Stimulated activated CD4-positive, alpha-beta T cell treated with anti-CD3 and anti-CD28 coated beads, Interleukin-1b, Interleukin-23, amount 100 ng/mL, for 24 hours (primary cell): ENCODE results near the gene HIGD1A.

Experiments
- DNase-seq, 4 experiments: peaks; one replicate each; pipeline ENCODE4 v3.0.0-alpha.2; 2020; ENCODE audit warnings: low read depth in 4 of 4, low spot score in 1 of 4

HIGD1A gene

DNA sequence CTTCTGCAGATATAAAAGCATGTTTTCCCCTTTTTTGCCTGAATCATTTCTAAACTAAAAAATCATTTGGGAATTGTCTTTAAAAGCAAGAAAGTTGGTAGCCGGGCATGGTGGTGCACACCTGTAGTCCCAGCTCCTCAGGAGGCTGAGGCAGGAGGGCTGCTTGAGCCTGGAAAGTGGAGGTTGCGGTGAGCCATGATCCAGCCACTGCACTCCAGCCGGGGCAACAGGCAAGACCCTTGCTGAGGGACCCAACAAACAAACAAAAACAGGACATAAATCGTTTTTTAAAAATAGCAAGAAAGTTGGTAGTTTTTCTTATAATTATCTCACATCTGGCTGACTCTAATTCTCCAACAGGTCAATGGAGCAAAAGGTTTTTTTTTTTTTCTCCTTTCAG lies 2.5 kb downstream of the HIGD1A start:
- no peak for DNase-seq

DNA sequence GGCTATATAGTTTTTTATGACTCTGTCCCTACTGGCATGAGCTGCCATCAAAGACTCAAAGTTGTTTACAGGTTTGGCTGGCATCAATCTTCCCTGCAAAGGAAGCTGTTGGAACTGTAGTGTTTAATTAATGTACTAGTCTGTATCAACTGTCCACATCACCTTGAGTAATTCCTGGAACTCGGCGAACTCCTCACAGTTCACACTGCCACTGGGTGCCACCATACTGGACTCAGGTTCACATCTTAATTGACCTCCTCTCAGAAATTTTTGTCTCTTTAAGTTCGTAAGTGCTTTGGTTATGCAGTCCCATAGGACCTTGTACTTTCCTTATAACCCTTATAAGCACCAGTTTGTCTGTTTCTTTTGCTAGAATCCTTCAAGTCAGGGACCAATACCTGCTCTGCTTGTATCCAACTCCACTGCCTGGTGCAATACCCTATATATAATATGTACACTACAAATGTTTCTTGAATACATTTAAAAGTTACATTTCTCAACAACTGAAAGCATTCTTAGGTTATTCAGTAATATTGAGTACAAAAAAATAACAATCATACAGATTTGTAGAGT lies 3.2 kb downstream of the HIGD1A start:
- DNase-seq: no peak

DNA sequence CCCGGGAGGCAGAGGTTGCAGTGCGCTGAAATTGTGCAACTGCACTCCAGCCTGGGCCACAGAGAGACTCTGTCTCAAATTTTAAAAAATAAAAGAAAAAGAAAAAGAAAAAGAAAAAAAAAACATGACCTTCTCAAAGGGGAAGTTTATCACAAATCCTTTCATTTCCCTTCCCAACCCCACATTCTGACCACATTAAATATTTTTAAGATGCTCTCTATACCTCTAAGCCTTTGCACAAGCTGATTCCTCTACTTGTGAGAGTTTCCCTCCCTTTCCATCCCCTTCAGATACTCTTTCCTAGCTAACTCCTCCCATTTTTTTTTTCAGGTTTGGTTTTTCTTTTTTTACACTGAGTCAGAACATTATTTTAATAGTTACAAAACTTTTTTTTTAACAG lies 4.0 kb downstream of the HIGD1A start:
- DNase-seq: no peak

DNA sequence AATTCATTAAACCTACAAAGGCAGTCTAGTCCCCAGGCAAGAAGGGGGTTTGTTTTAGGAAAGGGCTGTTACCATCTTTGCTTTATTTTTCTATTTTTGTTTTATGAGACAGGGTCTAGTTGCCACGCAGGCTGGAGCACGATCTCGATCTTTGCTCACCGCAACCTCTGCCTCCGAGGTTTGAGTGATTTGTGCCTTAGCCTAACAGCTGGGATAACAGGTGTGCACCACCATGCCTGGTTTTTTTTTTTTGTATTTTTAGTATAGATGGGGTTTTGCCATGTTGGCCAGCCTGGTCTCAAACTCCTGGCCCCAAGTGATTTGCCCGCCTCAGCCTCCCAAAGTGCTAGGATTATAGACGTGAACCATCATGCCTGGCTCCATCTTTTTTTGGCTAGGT lies 4.9 kb downstream of the HIGD1A start:
- DNase-seq: no peak

DNA sequence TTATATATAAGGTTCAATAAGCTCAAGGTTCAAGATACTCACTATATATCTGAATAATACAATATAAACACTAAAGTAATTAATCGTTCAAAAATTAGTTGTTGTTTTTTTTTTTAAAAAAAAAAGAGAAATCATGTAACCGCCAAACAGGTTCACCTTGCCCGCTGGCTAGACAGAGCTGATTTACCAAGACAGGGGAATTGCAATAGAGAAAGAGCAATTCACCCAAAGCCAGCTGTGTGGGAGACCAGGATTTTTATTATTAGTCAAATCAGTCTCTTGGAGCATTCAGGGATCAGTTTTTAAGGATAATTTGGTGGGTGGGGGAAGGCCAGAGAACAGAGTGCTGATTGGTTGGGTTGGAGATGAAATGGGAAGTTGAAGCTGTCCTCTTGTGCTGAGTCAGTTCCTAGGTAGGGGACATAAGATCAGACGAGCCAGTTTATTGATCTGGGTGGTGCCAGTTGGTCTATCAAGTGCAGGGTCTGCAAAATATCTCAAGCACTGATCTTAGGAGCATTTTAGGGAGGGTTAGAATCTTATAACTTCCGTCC lies 7.9 kb downstream of the HIGD1A start:
- DNase-seq: no peak

DNA sequence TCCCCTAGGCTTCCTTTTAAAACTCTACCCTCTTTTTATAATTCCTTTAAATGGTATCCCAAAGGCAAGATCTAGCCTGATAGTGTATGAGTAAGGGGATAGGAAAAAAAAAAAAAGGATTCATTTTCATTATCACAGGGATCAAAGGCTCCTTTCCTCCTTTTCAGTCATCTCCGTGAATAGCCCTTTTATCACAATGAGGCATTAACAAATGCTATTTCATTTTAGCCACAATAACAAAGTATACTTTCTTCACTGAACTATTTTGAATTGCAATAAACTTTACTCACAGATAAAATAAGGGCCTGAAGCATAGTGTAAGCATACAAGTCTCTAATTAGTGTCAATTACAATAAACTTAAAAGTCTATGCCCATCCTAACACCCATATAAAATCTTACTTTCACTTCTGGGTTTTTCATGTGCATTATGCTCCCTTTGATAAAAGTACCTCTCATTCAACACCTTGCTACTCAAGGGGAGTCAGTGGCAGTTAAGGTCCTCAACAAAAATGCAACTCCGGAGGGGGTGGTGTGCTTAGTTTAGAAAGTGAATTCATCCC lies 8.6 kb downstream of the HIGD1A start:
- DNase-seq: no peak

DNA sequence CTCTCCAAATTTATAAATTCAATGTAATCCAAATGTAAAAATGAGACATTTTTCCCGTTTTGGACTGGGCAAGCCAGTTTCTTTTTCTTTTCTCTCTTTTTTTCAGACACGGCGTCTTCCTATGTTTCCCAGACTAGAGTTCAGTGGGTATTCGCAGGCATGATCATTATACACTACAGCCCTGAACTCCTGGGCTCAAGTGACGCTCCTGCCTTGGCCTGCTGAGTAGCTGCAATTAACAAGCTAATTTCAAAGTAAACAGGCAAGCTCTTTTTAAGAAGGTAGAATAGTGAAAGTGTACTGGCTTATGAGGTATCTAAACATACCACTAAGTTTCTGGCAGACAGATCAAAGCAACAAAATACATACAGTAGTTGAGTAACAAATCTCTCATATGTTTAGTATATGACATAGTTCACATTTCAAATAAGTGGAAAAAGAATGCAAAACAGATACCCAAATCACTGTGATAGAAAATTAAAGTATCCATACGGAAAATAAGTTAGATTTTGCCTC lies 13.5 kb downstream of the HIGD1A start:
- no peak for DNase-seq

DNA sequence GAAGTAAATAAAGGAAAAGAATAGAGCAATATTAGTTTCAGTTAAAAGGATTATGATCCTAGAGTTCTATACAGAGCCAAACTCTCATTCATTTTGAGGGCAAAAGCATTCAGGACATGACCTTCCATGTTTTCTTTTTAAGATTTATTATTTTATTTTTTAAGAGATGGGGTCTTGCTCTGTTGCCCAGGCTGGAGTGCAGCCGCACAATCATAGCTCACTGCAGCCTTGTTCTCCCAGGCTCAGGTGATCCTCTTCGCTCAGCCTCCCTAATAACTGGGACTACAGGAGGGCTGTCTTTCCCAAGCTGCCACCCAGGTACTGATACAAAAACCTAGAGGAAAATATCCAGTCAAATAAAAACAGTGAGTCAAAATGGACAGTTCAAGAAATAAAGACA lies 17.7 kb downstream of the HIGD1A start:
- DNase-seq: no peak

DNA sequence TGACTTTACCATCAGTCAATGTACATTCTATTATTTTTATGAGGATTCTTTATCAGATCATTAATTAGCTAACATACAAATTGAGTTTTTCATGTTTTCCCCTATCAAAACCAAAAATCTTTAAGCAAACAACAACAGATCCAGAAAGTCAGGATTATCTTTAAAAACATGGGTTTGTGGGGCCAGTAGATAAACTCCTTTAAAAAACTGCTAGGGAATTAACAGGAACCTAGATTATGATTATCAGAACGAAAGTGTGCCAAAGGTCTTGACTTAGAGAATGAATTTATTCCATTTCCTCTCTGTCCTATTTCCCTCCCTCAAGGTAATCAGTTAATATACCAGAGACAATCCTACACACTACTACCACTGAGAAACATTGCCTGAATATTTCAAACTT lies 18.1 kb downstream of the HIGD1A start:
- no peak for DNase-seq

DNA sequence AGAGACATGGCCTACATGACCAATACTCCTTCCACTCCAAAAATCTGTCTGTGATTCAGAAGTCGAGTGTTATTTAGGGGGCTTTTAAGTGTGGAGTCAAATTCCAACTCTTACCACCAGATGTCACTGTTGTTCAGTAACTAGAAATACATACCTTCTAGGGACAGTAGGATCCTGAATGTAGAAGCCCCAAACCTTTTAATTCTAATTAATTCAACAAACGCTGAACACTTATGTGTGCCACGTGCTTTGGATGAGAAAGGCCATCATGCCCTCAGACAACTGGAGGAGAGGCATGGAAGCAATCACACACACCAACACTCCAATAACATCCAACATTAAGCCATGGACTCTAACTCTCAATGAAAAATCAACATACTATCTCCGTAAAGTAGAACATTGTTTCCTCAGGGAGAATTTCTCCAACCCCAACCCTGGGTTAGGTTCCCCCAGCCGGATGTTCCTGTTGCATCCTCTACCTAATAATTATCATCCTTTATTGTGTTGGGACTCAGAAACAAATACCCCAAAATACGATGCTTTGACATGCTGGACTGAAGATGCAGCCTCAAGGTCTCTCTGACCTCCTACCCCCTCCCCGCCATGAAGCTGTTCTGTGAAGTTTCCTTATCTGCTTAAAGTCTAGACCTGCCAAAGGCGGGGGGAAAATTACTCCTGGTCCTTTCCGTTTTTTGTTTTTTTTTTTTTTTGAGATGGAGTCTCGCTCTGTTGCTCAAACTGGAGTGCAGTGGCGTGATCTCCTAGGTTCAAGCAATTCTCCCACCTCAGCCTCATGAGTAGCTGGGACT lies 23.2 kb downstream of the HIGD1A start:
- peak in 1 of 4 experiments; percentile 20 for DNase-seq

DNA sequence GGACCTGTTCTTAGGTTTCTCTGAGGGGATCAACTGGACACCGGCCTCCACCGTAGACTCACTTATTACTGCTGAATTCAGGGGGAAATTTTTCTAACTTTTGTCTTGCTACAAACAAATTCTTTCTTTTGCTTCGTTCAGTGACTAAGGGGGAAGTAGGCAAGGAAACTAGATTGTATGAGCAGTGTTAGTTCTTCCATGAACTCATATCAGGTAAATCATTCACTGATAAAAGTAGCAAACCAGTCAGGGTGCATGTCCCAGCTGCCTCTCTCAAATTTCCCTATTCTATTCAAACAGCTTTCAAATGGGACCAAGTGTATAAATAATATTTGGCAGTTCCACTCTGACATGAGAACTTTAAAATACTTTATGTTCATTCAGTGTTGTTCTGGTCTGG lies 23.9 kb downstream of the HIGD1A start:
- no peak for DNase-seq

DNA sequence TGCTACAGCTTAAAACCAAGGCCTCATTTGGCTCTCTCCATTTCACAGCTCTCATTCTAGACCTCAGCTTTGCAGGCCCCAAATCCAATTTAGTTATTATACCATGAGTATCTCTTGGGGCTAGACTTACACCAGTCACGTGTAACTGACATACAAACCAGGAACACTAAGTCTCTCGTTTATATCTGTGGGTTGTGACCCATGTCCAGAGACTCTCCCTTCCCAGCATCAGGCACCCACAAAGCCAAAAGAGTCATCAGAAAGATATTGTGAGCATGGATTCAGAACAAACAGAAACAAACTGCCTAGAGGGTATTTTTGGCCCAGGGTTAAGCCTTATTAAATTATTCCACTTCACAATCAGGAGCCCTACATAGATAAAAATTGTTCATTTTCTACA lies 25.6 kb downstream of the HIGD1A start:
- DNase-seq: no peak

DNA sequence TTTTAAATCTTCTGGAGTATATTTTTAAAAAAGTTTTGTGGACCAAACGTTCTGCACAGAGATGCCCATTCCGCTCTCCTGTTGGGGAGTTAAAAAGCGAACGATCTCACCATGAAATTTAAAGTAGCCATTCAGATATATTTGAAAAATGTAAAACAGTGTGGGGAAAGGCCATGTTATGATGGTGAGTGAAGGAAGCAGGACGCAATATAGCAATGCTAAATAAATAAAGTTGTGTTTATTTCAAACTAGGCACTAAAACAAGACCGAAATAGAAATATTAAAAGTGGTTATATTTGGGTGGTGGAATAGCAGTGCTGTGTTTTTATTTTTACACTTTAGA lies 30.9 kb downstream of the HIGD1A start:
- no peak for DNase-seq

DNA sequence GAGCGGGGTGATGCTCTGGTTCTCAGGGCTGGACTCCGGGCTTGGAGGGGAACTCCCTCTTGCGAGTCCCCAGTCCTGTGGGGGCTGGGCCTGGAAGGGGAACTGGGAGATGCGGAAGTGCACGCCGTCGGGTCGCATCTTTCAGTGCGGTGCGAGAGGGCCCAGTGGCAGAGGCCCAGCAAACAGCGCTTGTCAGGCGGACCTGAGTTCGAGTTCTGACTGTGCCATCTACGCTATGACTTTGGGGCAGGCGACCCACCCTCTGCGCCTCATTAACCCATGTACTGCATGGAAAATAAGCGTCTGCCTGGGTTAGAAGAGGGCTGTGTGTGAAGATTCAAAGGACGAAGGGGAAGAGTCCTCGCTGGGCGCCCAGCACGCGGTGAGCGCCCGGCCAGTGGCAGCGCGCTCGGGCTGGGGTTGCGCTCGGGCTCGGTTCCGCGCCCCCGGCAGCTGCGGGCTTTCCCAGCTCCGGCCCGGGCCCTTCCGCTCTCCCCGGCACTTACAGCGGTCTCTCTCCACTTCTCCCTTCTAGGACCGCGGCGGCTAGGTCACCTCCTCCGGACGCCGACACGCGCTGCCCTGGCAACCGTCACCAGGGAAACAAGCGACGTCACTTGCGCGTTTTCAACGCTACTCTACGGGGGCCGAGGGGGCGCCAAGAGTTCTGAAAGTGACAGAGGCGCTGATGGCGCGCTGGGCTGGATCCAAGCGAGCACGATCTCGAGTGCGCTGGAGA lies 31.5 kb downstream of the HIGD1A start, which contains the start of gene CCDC13:
CCDC13 (minus strand) TSS at position 584 of the 739 bp plus-strand sequence. CDS start 14,908 bp downstream, outside the sequence.
- peak; percentile 73 to 90 (median 82) for DNase-seq

DNA sequence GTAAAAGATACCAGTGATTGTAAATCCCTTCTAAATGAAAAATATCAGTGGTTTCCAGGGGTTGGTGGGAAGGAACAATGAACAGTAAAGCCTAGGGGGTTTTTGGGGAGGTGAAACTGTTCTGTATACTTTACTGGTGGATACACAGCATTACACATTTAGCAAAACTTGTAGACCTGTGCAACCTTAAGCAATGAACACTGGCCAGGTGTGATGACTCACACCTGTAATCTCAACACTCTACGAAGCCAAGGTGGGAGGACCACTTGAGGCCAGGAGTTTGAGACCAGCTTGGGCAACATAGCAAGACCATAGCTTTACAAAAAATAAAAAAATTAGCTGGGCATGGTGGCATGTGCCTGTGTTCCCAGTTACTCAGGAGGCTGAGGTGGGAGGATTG lies 33.0 kb downstream of the HIGD1A start:
- DNase-seq: no peak

DNA sequence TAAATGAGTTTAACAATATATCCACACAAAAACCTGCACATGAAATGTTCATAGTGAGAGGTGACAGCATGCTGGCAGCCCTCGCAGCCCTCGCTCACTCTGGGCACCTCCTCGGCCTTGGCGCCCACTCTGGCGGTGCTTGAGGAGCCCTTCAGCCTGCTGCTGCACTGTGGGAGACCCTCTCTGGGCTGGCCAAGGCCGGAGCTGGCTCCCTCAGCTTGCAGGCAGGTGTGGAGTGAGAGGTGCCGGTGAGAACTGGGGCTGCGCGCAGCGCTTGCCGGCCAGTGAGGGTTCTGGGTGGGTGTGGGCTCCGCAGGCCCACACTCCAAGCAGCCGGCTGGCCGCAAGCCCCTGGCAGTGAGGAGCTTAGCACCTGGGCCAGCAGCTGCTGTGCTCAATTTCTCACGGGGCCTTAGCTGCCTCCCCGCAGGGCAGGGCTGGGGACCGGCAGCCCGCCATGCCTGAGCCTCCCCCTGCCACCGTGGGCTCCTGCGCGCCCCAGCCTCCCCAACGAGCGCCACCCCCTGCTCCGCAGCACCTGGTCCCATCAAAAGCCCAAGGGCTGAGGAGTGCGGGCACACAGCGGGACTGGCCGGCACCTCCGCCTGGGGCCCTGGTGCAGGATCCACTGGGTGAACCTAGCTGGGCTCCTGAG lies 34.7 kb downstream of the HIGD1A start:
- no peak for DNase-seq

DNA sequence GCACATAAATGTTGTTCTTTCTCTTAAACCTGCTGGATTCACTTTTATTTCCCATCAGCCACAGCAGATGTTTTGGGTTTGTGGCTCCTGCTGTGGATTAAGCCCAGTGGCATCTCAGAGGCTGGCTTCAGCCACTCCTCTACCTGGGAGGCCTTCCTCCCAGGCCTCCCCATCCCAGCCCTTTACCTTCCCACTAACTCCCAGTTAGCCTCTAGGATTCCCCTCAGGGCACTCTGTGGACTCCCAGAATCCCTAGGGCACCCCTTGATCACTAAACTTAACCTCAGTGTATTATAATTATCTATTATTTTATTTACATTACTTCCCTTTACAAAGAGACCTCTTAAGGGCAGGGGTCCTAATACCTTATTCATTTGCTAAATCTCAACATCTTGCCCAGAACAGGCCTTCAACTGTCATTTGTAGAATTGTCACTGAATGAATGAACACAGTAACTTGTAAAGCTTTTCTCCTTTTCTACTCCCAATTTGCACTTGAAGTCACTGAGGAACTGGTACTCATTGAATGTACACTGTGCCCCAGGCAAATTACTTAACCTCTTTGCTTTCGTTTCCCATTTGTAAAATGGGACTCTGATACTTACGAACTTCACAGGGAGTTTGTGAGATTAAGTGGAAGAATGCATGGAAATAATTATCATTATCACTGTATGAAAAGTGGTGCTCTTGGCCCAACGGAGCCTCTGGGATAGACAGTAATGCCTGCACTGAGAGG lies 39.6 kb downstream of the HIGD1A start:
- DNase-seq: no peak

DNA sequence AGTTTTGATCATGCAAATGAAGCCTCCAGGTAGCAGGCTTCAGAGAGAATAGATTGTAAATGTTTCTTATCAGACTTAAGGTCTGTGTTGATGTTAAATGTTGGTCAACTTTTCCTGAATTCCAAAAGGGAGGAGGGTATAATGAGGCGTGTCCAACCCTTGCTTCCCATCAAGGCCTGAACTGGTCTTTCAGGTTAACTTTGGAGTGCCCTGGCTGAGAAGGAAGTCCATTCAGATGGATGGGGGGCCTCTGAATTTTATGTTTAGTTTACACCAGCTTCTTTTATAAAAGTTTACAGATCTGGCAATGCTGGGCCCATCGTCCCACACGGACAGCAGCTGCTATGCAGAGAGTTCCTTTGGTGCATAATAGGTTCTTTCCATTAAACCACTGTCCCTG lies 40.2 kb downstream of the HIGD1A start:
- no peak for DNase-seq

DNA sequence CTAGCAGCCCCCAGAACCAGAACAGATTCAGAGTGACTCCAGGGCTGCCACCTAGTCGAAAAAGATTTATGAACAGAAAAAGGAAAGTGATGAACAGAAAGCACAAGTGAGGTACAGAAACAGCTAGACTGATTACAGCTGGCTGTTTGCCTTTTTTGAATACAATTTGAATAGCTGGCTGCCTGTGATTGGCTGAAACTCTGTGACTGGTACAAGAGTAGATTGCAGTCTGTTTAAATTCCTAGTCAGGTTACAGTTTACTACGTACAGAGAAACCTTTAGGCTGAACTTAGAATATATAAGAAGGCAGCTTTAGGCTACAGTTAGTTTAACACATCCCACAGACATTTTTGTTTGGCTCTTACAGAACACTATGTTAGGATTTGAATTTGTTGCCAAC lies 41.3 kb downstream of the HIGD1A start:
- no peak for DNase-seq

DNA sequence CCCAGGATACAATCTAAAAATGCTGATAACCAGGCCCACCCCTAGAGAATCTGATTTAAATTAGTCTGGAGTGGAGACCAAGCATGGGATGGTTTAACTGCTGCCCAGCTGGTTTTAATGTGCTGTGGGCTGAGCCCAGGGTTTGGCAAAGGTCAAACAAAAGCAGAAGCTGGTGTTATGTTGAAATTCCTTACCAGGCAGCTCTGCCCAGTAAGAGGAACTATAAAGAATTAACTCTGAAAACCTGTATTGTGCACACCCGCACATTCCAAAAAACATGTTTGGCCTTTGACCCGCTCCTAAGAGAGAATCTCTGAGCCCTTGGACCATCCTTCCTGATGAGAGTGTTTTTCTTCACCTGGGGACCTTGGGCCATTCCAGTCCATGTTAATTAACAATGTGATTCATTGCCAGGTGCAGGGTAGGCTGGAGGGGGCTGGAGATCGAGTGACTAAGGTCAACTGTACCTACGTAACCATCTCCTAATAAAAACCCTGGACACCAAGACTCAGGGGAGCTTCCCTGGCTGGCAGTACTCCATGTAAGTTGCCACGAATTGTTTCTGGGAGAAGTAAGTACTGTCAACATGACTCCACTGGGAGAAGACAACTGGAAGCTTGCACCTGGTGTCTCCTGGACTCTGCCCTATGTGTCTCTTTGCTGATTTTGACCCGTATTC lies 42.1 kb downstream of the HIGD1A start:
- no peak for DNase-seq
